GM18870 (cell line): ENCODE data around the gene CRYBG2.
"Not testable (repeated sequence)": the region's sequence is repeated elsewhere in the genome, so short reads cannot be mapped to it uniquely, and the experiment has no call there.

Source experiments
- ATAC-seq: cut with Tn5 transposase; IDR thresholded peaks from one replicate; pipeline ENCODE4 v1.9.1; 2021; ENCODE audit warnings: moderate library complexity; ENCODE audit not compliant: unreplicated experiment

The CRYBG2 gene

GRCh38 chr1:26322042-26322331 lies 31.9 kb downstream of the CRYBG2 start:
- no peak for ATAC-seq

GRCh38 chr1:26321315-26322041 lies 32.5 kb downstream of the CRYBG2 start:
- ATAC-seq = no peak

GRCh38 chr1:26320896-26321295 lies 33.0 kb downstream of the CRYBG2 start:
- ATAC-seq = no peak

GRCh38 chr1:26318338-26319064 lies 35.4 kb downstream of the CRYBG2 start:
- ATAC-seq = no peak

GRCh38 chr1:26317612-26318337 lies 36.2 kb downstream of the CRYBG2 start, which contains the start of gene CD52:
Gene CD52, plus strand, starts transcription at chr1:26317958. Its CDS starts 60 bp downstream, at chr1:26318018.
- no peak for ATAC-seq

- ATAC-seq = no peak
Observed at GRCh38 chr1:26317146-26317545, 36.8 kb downstream of the CRYBG2 start.

GRCh38 chr1:26315874-26316850 lies 37.8 kb downstream of the CRYBG2 start:
- ATAC-seq = no peak

GRCh38 chr1:26314501-26314900 lies 39.4 kb downstream of the CRYBG2 start:
- ATAC-seq = no peak

- not testable (repeated sequence) for ATAC-seq
Observed at GRCh38 chr1:26307966-26308899, 45.7 kb downstream of the CRYBG2 start.

GRCh38 chr1:26307363-26307781 lies 46.6 kb downstream of the CRYBG2 start:
- no peak for ATAC-seq

GRCh38 chr1:26306290-26307229 lies 47.4 kb downstream of the CRYBG2 start, which contains the start of gene UBXN11:
Gene UBXN11, minus strand, starts transcription at chr1:26306636. Its CDS starts 3,753 bp downstream, at chr1:26302883.
- ATAC-seq = peak; percentile 93

GRCh38 chr1:26305667-26306289 lies 48.2 kb downstream of the CRYBG2 start:
- no peak for ATAC-seq

- no peak for ATAC-seq
Observed at GRCh38 chr1:26302733-26303405, 51.1 kb downstream of the CRYBG2 start.

GRCh38 chr1:26300578-26301275 lies 53.2 kb downstream of the CRYBG2 start:
- no peak for ATAC-seq

GRCh38 chr1:26297791-26298124 lies 56.2 kb downstream of the CRYBG2 start:
- ATAC-seq = no peak

GRCh38 chr1:26297057-26297790 lies 56.7 kb downstream of the CRYBG2 start:
- ATAC-seq = no peak
